ENCODE data around the gene TMEM107.
A peak's percentile ranks its signal among the peaks of the same experiment; 100 is the strongest.
"Not testable (repeated sequence)": the region's sequence is repeated elsewhere in the genome, so short reads cannot be mapped to it uniquely, and the experiment has no call there.

The TMEM107 gene

GRCh38 chr17:8189711-8190477, 13.7 kb upstream of the TMEM107 start, which contains the start of gene BORCS6:
BORCS6 (minus strand) TSS chr17:8190180; CDS start chr17:8190140, 40 bp downstream.
- peak; percentile 89 for DNase-seq

GRCh38 chr17:8189041-8189710, 13.0 kb upstream of the TMEM107 start:
- no peak for DNase-seq

GRCh38 chr17:8188263-8188839, 12.2 kb upstream of the TMEM107 start:
- DNase-seq, result no peak

GRCh38 chr17:8187517-8188262, 11.5 kb upstream of the TMEM107 start:
- DNase-seq, result peak; percentile 81

GRCh38 chr17:8186787-8187516, 10.8 kb upstream of the TMEM107 start:
- peak; percentile 70 for DNase-seq

GRCh38 chr17:8186446-8186786, 10.2 kb upstream of the TMEM107 start:
- no peak for DNase-seq

GRCh38 chr17:8185582-8186445, 9.6 kb upstream of the TMEM107 start:
- peak; percentile 89 for DNase-seq

- DNase-seq, result no peak
Observed at GRCh38 chr17:8176998-8177731, 985 bp upstream of the TMEM107 start.

GRCh38 chr17:8175795-8176196, 384 bp downstream of the TMEM107 start:
- no peak for DNase-seq

- no peak for DNase-seq
Observed at GRCh38 chr17:8173871-8174322, 2.3 kb downstream of the TMEM107 start.

- no peak for DNase-seq
Observed at GRCh38 chr17:8173056-8173870, 2.9 kb downstream of the TMEM107 start.

GRCh38 chr17:8170186-8170585, 6.0 kb downstream of the TMEM107 start:
- DNase-seq, result not testable (repeated sequence)

GRCh38 chr17:8167526-8167925, 8.7 kb downstream of the TMEM107 start:
- DNase-seq, result no peak

- DNase-seq, result no peak
Observed at GRCh38 chr17:8166731-8167130, 9.4 kb downstream of the TMEM107 start.

GRCh38 chr17:8164815-8165131, 11.4 kb downstream of the TMEM107 start:
- DNase-seq, result no peak

GRCh38 chr17:8163978-8164814, 12.0 kb downstream of the TMEM107 start:
- DNase-seq, result peak; percentile 61

GRCh38 chr17:8162997-8163977, 12.9 kb downstream of the TMEM107 start:
- DNase-seq, result no peak
